Retina (tissue), 1 donor: ENCODE measurements around the gene UBR1.

Experiments used
- DNase-seq: peaks from one replicate; pipeline ENCODE4 v3.0.0-alpha.2; 2016

The UBR1 gene

DNA sequence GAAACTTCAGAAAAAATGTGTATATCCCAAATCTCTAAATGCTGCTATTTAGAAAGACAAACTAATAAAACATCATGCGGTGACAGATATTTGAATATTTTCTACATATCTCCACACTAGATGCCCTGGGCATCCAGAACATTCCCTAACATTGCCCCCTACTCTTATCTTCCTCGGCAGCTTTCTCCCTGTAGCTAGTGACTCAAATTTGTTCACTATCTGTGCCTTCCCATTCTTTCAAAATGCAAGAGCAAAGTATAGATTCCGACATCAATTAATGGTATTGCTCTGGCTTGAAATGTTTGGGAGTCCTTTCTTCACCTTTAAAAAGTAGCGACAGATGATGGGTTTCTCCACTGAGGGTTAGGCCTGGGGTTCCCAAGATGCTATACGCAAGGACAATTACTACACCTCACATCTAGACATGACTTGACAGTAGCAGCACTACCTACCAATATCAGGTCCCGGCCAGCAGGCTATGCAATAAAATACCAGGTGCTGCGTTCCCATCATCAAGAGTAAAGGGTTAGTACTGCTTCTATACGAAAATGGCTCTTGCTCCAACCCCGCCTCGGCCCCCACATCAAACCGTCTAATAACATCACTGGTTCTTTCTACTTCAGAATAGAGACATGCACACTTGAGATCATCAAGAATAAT, 631 bp downstream of the UBR1 start:
- no peak for DNase-seq

DNA sequence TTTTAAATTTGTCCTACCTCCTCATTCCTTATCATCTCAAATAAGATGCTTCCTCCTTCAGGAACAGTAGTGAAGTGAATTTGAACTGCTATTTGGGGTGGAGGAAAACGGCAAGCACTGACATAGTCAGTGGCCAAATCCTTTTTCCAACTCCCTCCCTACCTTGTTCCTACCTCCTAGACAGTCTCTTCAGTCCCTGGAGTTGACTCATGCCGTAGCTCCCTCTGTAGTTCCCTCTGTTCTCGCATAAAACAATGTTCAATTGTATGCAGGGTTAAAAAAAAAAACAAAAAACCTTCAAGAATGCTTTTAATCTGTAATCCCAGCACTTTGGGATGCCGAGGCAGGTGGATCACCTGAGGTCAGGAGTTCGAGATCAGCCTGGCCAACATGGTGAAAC, 1.4 kb downstream of the UBR1 start:
- no peak for DNase-seq

DNA sequence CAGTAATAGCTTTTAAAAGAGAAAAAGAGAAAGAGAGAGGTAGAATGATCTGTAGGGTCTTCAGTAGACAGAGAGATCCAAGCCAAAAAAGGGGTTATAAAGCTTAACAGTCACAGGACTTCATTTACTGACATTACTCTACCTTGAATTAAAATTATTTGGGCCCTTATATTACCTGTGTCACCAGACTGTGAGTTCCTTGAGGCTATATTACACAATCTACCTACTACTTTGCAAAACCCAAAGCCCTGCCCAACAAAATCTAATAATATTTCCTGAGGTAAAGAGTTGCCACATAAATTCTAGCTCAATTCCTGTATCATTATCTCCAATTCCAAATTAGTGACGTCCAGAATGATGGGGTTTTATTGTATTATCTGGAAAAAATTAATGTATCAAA, 1.9 kb downstream of the UBR1 start:
- DNase-seq, result no peak

DNA sequence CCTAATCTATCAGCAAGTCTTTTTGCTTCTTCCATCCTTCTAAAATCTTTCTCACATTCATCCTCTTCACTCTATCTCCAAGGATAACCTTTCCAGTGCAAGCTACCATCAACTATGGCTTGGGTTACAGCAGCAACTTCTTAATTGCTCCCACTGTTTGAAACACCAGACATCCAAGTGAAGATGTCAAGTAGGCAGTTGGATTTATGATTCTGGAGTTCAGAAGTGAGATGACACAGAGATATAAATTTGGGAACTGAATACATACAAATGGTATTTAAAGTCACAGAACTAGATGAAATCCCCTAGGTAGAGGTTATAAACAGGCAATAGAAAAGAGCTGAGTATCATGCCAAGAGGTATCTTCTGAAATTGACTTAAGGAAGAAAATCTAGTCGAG, 3.7 kb downstream of the UBR1 start:
- no peak for DNase-seq

DNA sequence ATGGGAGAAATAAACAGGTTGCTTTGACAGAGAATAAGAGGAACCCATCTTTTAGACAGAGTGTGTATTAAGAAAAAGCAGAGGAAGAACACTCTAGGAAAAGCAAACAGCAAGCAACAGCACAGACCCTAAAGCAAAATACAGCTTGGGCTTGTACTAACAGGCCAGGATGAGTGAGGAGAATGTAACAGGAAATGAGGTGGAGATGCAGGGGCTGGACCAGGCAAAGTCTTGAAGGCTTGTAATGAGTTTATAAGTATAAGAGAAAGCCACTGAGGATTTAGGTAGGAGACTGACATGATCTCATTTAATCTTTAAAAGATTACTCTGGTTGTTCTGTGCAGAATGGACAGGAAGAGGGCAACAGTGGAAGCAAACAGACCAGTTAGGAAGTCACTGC, 4.9 kb downstream of the UBR1 start:
- no peak for DNase-seq

DNA sequence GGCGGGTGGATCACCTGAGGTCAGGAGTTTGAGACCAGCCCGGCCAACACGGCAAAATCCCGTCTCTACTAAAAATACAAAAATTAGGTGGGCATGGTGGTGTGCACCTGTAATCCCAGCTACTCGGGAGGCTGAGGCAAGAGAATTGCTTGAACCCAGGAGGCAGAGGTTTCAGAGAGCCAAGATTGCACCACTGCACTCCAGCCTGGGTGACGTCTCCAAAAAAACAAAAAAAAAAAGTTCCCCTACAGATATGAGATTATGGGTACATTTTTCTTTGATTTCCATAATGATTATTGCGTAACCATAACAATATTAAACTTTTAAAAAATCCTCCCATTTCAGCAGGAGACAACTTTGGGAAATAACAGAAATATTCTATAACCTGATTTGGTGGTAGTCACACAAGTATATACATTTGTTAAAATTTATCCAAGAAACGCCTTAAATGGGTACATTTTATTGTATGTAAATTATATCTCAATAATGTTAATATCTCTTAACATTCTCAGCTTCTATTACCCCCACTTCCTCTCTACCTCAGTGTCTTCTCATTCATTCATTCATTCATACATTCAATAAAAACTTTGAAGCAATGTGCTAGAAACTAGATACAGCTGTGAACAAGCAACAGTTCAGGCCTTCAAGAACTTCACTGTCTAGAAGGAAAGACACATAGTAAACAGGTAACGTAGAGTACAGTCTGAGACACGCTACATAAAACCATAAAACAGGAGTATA, 6.6 kb downstream of the UBR1 start:
- no peak for DNase-seq

DNA sequence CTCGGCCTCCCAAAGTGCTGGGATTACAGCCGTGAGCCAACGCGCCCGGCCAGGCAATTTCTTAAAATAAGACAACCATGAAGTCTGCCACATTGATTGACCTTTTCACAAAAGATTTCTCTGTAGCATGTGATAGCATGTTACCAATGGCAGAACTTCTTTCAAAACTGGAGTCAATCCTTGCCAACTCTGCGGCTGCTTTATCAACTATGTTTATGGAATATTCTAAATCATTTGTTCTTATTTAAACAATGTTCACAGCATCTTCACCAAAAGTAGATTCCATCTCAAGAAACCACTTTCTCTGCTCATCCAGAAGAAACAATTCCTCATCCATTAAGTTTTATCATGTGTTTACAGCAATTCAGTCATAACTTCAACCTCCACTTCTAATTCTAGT, 9.4 kb downstream of the UBR1 start:
- DNase-seq, result no peak

DNA sequence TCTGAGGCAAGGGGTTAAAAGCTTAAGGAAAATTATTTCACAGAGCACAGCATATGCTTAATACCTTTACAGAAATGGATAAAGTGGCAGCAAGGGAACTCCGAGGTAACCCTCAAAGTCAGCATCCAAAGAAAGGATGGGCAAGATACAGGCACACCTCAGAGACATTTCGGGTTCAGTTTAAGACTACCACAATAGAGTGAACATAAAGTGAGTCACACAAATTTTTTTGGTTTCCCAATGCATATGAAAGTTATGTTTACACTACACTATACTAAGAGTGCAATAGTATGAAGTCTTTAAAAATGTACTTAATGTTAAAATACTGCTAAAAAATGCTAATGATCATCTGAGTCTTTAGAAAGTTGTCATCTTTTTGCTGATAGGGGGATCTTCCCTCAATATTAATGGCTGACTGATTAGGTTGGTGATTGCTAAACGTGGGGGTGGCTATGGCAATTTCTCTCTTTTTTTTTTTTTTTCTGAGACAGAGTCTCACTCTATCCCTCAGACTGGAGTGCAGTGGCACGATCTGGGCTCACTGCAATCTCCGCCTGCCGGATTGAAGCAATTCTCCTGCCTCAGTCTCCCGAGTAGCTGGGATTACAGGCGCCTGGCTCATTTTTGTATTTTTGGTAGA, 10.0 kb downstream of the UBR1 start:
- no peak for DNase-seq

DNA sequence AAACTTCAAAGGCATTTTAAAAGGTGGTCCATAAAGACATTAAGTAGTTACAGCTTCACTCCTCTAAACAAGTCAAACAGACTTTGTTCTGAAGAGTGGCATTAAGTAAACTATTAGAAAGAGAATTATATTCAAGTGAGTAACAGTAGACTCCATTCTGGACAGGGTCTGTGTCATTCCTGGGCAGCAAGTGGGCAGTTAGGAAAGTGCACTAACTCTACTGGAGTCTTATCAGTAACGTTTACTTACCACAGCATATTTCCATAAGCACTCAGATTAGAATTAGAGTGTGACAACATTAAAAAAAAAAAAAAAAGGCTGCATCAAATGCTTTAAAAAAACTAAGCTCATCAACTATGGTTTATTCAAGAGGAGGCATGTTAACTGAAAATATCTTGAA, 10.6 kb downstream of the UBR1 start:
- no peak for DNase-seq

DNA sequence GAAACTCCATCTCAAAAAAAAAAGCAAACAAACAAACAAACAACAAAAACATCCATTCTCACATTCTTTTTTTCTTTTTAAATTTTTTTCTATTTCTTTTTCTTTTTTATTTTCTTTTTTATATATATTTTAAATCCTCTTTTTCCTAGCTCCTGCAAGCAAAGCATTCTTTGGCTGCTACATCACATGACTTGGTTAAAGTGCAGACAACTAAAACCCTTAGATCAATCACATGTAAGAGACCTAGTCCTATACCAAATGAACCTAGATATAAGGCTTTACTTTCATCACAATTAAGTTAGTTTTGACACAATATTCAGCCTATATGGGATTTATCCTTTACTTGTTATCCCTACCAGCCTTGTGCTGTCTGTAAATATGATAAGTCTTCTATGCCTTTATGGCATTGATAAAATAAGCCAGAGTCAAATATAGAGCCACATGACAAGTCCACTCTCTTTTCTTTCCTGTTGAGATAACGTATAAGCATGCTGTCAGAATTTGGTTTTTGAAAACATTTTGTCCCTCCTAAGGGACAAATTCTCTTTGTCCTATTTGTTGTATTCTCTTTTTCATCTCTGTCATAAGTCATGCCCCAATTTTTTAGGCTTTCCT, 11.3 kb downstream of the UBR1 start:
- no peak for DNase-seq

DNA sequence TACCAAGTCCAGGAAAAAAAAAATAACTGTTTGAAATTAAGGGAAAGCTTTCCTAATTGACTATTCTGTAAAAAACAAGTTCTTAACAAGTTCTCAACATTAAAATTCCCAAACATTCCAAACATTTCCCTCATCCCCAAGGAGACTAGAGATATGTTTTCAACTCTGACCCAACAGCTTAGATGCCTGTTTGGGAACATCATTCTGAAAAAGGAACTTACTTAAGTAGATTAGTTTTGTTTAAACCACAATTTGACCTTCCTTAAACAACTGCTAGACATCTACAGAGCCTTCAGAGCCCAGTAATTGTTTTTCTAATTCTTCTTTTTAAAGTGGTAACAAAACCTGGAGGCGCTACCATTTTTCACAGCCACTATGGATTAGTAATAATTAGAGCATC, 12.8 kb downstream of the UBR1 start:
- DNase-seq, result no peak

DNA sequence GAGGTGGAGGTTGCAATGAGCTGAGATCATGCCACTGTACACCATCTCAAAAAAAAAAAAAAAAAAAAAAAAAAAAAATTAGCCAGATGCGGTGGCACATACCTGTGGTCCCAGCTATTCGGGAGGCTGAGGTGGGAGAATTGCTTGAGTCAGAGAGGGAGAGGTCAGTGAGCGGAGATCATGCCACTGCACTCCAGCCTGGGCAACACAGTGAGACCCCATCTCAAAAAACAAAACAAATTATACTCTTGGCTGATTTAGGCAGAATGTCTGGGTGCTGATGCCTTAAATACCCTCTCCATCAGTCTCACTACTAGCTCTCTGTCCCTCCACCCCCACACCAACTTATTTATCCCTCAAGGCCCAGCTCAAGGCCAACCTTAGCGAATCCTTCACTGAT, 14.0 kb downstream of the UBR1 start:
- no peak for DNase-seq

DNA sequence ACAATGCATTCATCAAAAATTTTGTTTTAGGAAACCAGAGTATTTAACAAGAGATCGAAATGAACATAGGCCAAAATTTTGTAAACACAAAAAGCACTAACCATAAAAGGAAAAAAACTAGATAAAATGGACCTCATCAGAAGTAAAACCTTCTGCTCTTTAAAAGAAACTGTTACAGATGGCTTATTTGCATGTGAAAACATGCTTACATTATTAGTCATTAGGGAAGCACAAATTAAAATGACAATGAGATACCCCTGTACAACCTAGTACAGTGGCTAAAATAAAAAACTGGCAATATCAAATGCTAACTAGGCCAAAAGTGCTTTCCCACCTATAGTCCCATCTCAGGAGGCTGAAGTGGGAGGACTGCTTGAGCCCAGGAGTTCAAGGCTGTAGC, 19.3 kb downstream of the UBR1 start:
- DNase-seq, result no peak

DNA sequence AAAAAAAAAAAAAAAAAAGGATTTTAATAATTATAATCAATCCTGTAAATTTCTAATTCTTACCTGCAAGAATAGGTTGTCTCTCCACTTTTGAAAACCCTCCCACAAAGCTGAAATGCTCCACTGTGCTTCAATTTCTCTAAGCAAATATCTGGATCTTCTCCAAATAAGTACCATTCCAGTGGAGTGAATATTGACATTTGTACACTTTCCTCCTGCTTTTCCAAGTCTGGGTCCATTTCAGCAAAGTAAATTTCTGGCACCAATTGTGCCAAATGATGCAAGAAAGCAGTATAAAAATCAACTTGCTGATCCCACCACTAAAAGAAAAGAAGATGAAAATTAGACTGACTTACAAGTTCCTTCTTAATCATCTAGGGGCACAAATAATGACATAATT, 19.9 kb downstream of the UBR1 start:
- DNase-seq, result no peak

DNA sequence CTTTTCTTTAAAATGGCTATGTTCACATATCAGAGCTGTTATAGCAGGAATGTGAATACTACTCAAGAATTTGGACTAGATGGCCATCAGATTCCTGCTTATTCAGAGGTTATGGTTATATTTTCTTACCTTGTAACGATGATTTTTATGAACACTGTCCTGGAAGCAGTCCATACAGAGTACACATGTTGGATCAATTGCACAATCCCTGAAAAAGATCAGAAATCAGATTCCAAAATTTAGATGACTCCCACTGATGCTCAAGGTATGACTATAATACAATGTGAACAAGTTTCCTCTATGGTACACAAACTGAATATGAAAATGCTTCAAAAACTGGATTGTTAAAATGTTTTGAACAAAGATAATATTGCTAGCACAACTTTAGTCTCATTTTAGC, 23.3 kb downstream of the UBR1 start:
- no peak for DNase-seq

DNA sequence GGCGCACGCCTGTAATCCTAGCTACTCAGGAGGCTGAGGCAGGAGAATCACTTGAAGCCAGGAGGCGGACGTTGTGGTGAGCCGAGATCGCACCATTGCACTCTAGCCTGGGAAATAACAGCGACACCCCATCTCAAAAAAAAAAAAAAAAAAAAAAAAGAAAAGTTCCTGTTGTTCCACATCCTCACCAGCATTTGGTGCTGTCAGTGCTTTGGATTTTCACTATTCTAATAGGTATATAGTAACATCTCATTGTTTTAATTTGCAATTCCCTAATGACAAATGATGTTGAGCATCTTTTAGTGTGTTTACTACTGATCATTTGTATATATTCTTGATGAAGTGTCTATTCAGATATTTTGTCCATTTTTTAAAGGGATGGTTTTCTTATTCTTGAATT, 24.6 kb downstream of the UBR1 start:
- no peak for DNase-seq

DNA sequence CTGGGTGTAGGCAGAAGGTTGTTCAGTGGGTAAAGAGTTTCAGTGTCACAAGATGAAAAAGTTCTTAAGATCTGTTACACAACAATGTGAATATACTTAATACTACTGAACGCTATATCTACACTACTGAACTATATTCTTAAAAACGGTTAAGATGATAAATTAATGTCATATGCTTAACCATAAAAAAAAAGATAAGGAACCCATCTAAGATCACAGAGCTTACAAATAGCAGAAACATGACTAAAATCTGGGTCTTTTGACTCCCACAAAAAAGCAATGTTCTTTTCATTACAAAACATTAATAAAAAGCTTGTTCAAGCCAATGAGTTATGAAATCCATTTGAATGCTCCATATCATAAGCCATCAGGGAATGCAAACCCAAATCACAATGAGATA, 34.4 kb downstream of the UBR1 start:
- no peak for DNase-seq

DNA sequence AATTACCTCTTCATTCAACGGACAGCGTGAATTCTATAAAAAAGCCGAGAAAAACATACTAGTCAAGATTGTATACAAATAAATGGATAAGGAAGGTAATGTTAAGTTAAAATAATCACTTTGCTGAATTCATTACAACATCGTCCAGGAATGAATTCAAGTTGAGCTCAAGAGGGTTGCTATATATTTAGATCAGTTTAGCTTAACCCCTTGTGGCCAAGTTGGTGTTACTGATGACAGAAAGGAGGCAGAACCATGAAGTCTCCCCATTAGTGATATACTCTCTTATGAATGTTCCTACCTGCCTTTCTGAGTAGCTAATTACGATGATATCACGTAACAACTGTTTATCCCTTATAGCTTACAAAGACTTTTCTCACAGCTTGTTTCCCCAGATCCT, 34.9 kb downstream of the UBR1 start:
- DNase-seq, result no peak

DNA sequence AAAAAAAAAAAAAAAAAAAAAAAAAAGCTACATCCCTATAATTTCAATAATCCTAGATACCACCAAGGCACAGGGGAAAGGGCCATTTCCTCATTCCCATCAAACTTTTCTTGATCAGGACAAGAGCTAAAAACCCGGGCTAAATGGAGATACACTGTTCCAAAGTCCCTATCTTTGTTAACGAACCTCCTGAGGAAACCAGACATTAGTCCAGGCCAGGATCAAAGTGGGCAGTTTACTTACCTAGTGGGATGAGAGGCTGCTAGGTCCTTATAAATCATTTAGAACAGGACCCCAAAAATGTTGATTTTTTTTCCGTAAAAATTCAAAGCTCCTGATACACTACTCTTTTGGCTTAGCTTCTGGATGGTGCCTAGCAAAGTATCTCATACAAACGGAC, 35.6 kb downstream of the UBR1 start:
- no peak for DNase-seq

DNA sequence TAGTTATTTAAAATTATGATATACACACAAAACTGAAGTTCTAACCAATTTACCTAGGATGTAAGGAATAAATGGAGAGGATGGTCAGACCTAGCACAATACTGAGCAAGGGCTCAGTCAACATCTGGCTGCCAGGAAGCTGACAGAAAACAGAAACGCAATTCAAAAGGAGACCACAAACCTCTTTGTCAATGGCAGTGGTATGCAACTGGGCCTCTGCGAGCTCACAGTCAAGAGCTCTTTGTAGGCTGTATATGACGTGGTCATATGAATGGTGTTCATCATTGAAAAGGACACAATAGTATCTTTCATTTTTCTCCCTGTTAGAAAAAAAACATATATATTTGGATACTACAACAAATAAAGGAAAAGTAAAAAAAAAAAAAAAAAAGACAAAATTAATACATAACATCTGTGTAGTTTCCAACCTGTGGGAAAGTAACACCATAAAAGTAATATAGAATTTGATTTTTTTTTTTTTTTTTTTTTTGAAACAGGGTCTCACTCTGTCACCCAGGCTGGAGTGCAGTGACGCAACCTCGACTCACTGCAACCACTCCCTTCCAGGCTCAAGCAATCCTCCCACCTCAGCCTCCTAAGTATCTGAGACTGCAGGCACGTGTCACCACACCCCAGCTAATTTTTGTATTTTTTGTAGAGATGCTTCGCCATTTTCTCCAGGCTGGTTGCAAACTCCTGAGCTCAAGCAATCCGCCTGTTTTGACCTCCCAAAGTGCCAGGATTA, 37.9 kb downstream of the UBR1 start:
- DNase-seq, result no peak

DNA sequence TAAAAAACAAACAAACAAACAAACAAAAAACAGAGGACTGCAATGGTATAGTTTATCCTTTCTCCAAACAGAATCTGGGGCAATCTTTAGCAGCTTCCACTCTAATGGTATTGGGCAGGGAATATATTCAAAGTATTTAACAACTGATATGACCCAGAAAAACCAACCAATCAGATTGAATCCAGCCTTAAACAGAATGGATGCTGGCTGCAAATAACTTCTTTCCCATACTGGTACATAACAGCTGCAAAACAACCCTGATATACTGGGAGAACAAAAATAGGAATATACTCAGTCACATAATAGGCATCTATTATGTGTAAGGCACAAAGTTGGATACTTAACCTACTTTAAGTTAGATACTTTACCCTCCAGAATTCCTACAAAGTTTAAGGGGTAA, 49.1 kb downstream of the UBR1 start:
- DNase-seq, result no peak

DNA sequence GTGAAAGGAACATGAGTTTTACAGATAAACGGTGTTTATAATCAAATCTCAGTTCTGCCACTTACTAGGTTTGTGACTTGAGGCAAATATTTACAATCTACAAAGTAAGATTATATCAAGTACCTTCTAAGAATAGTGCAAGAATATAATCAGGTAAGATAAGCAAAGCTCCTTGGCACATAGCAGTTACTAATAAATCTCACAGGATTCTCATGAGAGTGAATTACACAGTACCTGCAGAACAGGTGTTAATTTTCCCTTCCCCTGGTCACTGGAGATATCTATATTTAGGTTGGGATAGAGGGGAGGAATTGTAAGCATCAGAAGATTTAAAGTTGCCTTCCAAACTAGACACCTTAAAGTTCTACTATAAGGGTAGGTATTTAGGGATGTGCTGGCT, 53.0 kb downstream of the UBR1 start:
- no peak for DNase-seq

DNA sequence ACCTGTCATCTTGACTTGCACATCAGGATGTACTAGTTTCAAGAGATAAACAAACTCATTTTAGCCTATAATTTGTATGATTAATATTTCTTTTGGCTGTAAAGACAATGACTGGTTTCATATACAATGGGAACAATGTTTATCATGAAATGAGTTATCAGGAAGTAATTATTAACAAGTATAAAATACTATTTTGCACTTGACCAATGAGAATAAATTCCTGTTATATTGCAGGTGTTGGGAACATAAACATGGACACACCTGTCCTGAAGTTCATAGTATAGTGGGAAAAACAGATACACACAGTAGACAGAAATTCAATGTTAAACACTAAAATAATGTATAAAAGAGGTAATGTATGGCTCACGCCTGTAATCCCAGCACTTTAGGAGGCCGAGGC, 56.9 kb downstream of the UBR1 start:
- no peak for DNase-seq
